GM21723 (cell line): ENCODE measurements around the gene METTL21C.

ENCODE experiments used
- ATAC-seq: cut with Tn5 transposase; IDR thresholded peaks from one replicate; pipeline ENCODE4 v1.9.1; 2021; ENCODE audit warnings: mild to moderate bottlenecking, moderate library complexity; ENCODE audit not compliant: unreplicated experiment

The METTL21C gene

DNA sequence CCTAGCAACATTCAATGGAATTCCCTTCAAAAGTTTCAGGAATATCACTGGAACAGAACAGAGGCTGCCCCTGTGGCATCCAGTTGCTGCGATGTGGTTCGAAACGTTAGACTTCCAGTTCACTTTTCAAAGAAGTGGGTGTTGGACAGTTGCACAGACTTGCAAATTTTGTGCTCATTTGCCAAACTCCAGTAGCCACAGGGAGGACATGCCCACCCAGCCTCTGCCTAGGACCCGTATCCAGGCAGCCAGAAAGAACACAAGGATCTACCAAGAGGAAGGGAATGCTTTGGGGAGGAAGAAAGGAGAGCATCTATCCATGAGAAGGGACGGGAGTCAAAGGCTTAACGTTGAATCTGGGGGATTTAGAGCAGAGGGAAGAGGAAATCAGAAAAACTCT lies at the start of gene METTL21C:
METTL21C (minus strand) TSS at position 108 of the 400 bp plus-strand sequence. CDS start 546 bp downstream, outside the sequence.
- no peak for ATAC-seq

DNA sequence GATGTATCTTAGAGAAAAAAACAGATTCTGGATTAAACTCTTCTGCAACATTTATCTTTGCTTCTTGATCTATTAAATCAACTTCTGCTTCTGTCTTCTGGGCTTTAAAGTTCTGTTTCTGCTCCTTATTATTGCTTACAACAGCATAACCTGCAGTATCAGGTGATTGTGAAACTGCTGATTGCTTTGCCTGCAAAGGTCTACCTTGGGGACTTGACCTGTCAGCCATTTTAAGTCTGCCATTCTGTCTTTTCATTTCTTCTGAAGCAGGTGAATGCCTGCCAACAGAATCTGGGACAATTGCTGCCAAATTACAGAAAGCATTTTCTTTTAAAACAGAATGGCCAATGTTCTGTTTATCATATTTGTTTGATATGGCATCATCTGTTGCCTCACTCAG lies 47.7 kb upstream of the METTL21C start:
- ATAC-seq = no peak

DNA sequence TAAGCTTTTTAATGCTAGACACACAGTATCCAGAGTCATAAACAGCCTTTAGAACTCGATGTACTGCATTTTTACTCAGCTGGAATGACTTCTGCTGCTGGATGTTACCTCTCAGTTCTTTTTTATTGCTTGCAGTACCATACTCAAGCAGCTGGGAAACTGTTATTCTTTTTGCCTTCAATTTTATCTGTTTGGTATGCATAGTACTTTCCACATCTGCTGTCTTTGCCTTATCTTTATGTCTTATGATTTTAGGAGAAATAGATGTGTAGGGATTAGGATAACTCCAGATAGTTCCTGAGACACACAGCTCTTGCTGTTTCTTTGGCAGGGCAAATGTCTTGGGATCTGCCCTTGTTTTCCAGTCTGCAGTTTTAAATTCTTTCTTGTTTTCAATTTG lies 47.3 kb upstream of the METTL21C start:
- no peak for ATAC-seq

DNA sequence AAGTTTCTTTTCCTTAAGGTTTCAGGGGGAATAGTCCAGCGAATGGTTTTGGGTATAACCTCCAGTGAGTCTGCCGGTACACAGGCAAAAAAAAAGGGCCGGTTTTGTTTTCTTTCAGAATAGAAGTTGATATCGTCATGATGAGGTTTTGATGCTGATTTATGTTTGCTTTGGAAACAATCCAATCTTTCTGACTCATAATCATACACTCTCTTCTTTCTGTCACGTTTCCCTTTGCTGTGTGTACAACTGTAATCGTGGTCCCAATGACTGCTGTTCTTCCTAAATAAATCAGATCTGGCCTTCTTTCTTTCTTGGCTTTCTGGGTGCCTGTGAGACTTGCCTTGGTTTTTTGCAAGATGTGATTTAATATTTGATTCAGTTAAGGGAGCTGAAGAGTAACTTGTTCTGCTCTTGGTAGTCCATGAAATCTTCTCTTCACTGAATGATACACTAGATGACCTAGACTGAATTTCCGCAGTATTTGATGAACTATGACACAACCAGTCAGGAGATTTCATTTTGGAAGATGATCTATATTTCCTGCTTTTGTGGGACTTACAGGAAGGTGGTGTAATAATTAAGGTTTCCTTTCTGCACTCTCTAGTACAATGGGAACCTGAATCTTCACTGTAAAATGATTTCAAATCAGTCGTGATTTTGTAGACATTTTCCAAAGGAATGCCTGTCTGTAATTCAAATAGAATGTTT lies 34.9 kb upstream of the METTL21C start:
- no peak for ATAC-seq

DNA sequence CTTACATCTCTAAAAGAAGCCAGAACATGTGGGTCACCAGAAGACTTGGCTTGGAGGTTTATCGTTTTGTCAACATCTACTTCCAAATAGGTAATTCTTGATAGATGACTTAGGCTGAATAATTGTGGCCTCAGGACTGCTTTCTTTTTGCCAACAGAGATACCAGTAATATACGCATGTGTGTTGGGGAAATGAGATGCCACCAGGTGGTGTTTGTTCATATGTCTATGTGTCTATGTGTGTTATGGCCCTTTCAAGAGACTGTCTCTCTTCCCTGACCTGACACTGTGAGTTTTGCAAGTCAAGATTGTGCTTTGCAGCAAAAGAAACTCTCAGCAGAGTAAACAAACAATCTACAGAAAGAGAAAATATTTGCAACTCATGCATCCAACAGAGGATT lies 31.6 kb upstream of the METTL21C start:
- ATAC-seq = no peak

DNA sequence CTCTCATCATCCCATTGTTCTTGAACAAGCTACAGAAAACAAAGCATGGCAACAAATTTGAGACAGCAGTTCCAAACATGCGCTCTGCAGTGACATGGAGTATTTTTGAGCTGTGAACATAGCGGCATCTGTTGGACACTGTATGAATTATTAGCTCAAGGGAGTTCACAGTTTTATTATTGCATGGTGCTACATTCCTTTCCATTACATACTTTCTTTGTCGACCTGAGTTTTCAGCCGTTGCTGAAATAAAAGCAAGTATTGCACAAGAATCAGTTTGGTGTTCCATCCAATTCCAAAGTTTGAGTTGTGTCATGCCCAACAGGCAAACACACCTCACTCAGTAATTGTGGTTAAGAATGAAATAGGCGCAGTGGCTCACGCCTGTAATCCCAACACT lies 30.1 kb upstream of the METTL21C start:
- ATAC-seq = peak; percentile 66

DNA sequence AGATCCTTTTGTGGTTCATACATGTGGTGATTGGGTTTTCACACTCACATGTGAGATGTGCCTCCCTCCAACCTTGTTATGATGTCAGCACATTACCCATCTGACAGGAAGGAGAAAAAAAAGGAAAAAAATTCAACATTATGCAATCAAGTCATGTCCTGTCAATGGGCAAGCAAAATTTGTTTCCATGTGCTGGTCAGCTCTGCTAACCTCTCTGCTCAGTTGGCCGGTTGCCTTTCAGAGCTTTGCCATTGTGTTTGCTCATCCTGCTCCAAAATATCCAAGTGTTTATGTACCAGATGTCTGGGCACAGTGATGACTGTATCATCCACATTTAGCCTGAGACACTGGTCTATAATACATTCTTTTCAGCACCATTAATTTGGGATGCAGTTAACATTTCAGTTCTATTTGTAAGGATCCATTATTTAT lies 27.0 kb upstream of the METTL21C start:
- no peak for ATAC-seq

DNA sequence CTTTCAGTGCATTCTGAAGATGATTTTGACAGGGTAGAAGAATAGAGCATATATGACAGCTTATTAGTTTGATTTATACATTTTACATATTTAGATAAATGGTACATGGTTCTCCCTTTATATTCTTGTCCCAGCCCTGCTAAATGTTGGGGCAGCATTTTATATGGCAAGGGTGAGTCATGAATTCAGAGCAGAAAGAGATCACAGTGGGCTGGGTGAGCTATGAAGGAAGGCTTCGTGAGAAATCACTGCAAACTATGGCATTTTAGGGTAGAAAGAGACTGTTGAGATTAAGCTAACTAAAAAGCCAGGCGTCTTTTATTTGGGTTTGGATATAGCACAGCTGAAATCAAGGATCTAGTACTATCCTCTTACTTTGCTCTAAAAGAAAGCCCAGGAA lies 23.9 kb upstream of the METTL21C start:
- ATAC-seq = no peak

DNA sequence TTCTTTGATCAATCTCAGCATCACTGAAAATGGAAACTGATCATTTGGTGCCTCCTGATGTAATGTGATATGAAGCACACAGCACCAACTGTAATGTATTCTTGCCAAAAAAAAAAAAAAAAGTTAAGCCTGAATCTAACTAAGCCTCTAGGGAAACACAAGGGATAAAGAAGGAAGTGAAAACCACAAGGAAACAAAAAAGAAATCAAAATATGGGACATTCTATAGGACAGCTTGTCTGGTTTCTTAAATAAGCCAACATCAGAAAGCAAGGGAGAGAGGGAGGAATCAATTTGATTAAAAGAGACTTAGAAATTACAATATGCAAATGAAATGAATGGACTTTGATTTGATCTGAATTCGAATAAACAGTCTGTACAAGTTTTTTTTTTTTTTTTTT lies 20.6 kb upstream of the METTL21C start:
- no peak for ATAC-seq

DNA sequence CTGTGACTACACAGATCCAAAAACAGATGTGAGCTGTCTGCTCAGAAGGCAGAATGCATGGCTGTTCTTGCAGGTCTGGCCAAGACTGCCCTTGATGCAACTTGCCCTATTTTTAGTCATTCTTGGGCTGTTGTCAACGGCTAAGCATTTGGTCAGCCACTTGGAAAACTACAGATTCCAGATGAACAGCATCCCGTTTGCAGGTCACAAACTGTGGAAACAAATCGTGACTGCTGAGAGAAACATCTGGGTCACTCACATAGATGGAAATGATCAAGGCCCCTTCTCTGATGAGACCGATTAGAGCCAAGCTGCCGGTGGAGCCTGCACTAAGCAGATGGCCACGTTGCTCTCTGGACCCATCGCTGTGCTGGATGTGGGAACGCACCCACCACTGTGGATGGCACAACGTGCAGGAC lies 15.4 kb upstream of the METTL21C start:
- no peak for ATAC-seq

DNA sequence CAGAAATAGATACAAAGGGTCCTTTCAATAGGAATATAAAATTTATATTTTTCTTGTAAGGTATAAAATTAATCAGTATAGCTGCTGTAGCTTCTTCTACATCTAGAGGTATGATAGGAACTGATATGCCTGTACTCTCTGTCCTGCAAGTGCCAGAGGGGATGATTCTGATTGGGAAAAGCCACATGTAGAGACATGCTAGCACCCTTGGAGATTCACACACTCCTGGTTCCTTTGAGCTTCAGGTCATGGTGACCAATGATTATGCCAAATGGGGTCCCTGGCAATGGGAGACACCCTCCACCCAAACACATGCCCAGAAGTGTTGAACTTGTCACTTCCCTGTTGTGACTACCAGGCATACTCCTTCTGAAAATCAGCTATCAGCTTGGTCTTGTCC lies 14.7 kb upstream of the METTL21C start:
- ATAC-seq = no peak

DNA sequence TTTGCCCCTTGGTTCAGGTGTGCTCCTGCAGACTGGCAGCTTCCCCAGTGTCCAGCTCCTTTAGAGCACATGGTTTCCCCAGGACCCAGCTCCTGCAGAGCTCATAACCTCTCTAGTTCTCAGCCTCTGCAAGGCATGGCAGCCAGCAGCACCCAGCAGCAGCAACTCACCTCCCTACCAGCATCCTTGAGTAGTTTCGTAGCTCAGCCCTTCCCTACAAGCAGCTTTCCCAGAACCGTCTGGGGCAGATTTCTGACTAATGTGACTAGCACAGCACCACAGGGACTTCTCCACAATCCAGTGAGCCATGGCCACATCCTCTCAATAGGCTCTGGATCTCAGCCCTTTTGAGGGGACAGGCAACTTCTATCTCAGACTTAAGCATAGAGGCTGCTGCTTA lies 14.1 kb upstream of the METTL21C start:
- no peak for ATAC-seq

DNA sequence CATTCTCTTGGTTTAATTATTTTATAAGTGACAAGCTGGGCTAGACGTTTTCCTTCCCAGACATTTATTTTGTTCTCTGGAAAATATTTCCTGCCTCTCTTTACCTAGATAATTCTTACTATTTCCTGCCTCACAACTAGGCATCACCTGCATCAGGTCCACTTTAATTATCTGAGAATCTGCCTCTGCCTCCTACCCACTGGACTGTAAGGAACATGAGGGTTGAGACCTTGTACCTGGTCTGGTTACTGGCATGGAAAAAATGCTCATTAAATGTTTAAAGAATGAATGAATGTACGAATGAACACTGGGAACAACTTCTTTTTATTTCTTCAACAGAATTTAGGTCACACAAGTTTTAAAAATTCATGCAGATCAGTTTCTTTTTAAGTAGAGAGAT lies 13.4 kb upstream of the METTL21C start:
- ATAC-seq = no peak

DNA sequence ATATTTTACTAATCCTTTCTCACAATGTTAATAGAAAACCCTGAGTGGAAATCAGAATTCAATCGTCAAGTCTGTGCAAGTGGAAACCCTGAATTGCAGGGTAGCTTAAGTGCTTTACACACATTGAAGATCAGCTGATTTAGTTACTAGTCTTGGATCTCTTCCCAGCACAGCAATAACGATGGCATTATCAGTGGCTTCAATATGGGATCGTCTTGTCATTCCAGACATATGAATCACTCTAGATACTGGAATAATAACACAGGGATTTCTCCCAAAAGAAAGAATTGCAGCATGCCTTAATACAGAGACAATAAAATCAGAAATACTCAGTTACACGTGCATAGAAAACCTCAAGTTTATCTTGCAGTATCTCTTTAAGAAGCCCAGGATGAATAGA lies 12.6 kb upstream of the METTL21C start:
- ATAC-seq = no peak

DNA sequence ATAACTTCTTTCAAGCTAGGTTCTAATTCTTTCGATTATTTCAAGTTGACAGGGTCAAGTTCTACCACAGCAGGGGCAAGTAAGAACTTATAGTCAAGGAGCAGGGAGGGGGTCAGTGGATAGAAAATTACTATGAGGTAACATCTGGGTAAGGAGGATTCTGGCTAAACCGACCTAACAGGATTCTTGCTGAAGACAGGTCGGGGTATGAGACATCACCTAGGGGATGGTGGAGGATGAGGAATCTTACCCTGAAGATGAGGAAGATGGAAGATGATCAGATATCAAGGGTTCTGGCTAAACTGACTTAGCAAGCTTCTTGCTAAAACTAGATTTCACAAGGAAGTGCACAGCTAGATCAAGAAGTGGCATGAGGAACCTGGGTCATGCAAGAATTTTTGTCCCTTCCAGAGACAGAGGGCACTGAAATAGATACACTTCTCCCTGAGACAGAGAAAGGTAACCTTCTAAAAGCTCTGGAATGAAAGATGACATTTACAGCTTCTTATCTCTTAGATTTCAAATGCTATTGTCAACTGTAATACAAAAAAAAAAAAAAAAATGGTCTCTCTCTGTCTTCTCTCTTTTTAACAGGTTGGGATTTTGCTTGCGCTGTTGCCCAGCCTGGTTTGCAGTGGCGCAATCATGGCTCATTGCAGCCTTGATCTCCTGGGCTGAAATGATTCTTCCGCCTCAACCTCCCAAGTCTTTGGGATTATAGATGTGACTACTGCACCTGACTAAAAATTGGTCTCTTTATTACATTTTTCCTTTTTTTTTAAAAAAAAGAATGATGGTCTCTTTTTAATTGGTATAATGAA lies 9.6 kb upstream of the METTL21C start:
- no peak for ATAC-seq

DNA sequence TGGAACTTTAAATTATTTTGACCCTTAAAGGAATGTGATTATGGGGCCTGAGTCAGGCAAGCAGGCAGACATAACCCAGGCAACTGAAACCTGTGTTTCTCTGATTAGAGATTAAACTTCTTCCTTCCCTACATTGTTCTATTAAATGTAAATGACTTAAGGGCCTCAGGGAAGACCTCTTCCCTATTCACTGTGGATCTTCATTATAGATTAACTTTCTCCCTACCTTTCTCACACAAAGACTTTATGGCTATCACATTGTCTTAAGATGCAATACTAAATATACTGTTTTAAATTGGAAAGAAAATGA lies 8.8 kb upstream of the METTL21C start:
- no peak for ATAC-seq

DNA sequence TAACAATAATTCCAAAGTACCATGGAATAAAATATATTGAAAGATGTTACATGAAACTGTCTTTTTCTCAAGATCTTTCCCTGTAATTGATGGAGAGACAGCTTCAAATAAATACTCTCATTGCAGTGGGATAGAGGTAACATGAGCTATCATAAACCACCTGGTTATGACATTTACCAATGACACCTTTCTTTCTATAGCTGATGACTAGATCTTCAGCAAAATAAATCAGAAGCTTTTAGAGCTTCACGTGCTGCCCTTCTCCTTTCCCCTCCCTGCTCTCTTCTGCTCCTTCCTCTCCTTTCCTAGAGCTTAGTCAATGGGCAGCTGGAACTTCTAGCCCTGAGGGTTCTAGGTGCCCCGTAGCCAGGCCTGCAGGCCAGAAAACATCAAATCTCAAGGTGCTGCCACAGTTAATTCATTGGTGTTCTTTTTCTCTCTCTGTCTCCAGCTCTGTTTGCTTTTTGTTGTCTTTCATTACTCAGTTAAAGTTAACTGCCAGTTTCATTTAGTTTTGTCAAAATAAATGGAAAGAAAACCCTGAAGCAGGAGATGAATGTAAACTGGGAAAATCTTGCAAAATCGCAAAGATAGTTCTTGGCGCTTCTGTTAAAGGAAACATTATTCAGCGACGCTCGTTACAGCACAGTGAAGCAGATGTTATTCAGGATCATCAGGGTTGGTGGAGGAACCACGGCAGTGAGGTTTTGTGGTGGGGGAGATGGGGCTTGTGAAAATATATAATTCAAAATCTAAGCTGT lies 8.3 kb upstream of the METTL21C start:
- ATAC-seq = no peak

DNA sequence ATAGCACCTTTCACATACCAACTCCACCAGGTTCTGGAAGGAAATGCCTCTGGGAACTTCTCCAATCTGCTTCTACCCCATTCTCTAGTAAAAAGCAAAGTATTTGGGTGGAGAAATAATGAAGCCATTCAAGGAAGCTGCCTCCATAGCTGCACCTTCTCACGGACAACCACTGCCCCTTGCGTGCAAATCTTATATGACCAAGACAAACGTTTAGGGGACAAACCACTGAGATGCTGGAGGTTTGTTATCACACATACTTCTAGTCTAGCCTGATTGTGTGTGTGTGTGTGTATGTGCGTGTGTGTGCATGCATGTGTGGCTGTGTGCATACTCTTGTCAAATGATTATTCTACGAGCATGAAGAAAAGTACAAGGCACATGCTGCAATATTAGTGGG lies 6.5 kb upstream of the METTL21C start:
- ATAC-seq = no peak

DNA sequence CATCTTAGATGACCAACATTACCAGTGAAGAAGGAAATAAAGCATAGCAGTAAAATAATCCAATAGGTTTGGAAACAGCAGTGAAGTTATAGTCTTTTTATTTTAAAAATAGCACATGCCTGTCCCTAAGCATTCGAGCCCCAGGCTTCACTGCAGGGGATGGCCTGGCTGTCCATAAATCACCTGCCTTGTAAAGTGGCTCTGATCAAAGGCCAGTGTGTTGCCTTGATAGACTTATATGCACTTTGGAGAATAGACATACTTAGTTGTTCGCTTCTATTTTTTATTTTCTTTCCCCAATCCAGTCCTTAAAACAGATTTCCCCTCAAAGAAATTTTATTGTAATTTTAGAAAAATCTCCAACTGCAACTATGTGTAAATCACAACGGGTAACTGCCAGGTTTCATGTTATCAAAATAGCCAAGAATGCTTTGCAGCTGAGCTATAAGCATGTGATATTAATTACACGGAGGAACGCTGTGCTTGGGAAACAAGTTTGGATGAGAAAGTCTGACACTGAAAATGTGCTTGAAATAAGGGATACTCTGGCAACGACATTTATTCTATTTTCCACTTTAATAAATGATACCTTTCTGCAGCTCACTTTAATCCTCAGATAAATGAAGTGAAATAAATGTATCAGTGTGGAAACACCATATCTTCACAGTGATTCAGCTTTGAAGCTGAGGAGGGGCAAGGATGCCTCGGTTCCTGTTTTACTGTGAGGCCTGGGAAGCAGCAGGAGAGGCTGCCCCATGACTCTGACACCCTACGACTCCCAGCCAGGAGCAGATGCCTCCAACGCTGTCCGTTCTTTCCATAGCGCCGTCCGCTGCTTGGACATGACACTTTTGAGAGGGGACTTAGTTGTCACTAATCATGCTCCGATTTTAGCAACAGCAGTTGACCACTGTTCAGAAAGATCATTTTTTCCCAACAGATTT lies 5.5 kb upstream of the METTL21C start:
- ATAC-seq = no peak

DNA sequence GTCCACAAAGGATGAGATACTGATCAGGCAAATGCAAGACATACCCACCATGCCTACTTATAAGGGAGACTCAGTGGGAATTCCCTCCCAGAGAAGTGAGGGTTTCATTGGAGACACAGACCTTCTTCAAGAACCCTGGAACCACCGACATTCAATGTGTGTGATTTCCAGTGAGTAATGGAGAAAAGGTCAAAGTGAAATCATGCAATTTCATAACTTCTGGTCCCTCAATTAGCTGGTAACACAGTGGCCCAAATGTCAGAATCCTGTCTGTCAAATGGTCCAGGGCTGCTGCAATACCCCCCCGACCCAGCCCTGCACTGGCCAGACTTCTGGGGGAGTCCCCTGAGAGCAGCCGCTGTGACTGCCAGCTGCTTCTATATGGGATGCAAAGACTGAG lies 4.7 kb upstream of the METTL21C start:
- ATAC-seq = no peak

DNA sequence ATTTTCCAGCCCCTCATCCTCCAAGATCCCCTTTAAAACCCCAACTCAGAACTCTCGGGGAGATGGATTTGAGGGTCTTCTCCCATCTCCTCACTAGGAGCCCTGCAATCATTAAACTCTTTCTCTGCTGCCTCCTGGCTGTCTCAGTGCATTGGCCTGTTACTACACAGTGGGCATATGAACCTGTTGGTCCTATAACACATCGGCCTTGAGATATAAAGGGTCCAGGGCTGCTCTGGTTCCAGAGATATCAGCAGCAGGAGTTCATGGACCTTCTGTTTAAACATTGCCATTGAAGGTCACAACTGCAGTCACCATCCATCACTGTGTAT lies 3.8 kb upstream of the METTL21C start:
- no peak for ATAC-seq
